Liver (tissue), 3 donors: Measurements from ENCODE around the gene UBQLN1.

Experiments
- FOXA1 ChIP-seq: IDR thresholded peaks from 2 replicates; pipeline ENCODE4 v1.6.1; 2016; ENCODE audit warnings: antibody characterized with exemption
- TAF1 ChIP-seq: conservative IDR thresholded peaks from 2 replicates; pipeline ENCODE4 v1.6.1; 2016; ENCODE audit warnings: antibody characterized with exemption, mild to moderate bottlenecking
- YY1 ChIP-seq: IDR thresholded peaks from 2 replicates; pipeline ENCODE4 v1.6.1; 2016; ENCODE audit warnings: antibody characterized with exemption, mild to moderate bottlenecking
- TF ChIP-seq, protein P1 (sequence below): fragments of 150-350 bp; IDR thresholded peaks from 2 replicates; pipeline ENCODE4 v1.5.1; 2017; ENCODE audit warnings: improper control_type of control experiment, low read depth, low read length; ENCODE audit not compliant: missing input control
- TF ChIP-seq, protein P2 (sequence below): IDR thresholded peaks from 2 replicates; pipeline ENCODE4 v1.6.1; 2016; ENCODE audit warnings: antibody characterized with exemption
- donor health status: healthy.
- donor health status: healthy.

DNA sequence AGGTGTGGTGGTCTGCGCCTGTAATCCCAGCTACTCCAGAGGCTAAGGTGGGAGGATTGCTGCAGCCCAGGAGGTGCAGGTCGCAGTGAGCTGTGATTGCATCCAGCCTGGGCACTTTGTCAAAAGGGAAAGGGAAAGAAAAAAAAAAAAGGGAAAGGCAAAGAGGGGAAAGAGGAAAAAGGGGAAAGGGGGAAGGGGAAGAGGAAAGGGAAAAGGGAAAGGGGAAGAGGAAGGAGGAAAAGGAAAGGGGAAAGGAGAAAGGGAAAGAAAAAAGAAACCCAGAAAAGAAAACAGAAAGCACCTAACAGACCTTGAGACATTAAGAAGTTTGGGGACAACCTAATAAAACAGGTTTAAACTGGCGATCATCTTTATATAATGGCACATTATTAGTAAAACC, 44.8 kb downstream of the UBQLN1 start:
- TF ChIP-seq, protein P1, sequence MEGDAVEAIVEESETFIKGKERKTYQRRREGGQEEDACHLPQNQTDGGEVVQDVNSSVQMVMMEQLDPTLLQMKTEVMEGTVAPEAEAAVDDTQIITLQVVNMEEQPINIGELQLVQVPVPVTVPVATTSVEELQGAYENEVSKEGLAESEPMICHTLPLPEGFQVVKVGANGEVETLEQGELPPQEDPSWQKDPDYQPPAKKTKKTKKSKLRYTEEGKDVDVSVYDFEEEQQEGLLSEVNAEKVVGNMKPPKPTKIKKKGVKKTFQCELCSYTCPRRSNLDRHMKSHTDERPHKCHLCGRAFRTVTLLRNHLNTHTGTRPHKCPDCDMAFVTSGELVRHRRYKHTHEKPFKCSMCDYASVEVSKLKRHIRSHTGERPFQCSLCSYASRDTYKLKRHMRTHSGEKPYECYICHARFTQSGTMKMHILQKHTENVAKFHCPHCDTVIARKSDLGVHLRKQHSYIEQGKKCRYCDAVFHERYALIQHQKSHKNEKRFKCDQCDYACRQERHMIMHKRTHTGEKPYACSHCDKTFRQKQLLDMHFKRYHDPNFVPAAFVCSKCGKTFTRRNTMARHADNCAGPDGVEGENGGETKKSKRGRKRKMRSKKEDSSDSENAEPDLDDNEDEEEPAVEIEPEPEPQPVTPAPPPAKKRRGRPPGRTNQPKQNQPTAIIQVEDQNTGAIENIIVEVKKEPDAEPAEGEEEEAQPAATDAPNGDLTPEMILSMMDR, result no peak
- no peak for TF ChIP-seq FOXA1
- no peak for TF ChIP-seq YY1
- TF ChIP-seq, protein P2, sequence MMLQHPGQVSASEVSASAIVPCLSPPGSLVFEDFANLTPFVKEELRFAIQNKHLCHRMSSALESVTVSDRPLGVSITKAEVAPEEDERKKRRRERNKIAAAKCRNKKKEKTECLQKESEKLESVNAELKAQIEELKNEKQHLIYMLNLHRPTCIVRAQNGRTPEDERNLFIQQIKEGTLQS, result no peak
- no peak for TF ChIP-seq TAF1
